Measurements from ENCODE around the gene OGT. TPM values are rescaled to one million over a fixed set of nuclear protein-coding genes. Genes with fewer than 3 reads are reported as not detected.
"Not testable (repeated sequence)": the region's sequence is repeated elsewhere in the genome, so short reads cannot be mapped to it uniquely, and the experiment has no call there.

The OGT gene
- polyA plus RNA-seq, 3 donors, result 185 to 346 (median 219) TPM

GRCh38 chrX:71532078-71532752 lies 689 bp upstream of the OGT start:
- no peak for DNase-seq (ENCODE audit: extremely low read depth in 1 of 11, low read depth in 9 of 11, low spot score in 4 of 11)

- no peak for DNase-seq (ENCODE audit: extremely low read depth in 1 of 11, low read depth in 9 of 11, low spot score in 4 of 11)
Observed at GRCh38 chrX:71533516-71533850, 579 bp downstream of the OGT start.

GRCh38 chrX:71533851-71534561 lies 1.1 kb downstream of the OGT start:
- peak in 2 of 11 donors; percentile 17 to 35 for DNase-seq (ENCODE audit: extremely low read depth in 1 of 11, low read depth in 9 of 11, low spot score in 4 of 11)

- no peak for DNase-seq (ENCODE audit: extremely low read depth in 1 of 11, low read depth in 9 of 11, low spot score in 4 of 11)
Observed at GRCh38 chrX:71534773-71535544, 2.1 kb downstream of the OGT start.

- no peak for DNase-seq (ENCODE audit: extremely low read depth in 1 of 11, low read depth in 9 of 11, low spot score in 4 of 11)
Observed at GRCh38 chrX:71536285-71536684, 3.4 kb downstream of the OGT start.

- DNase-seq (ENCODE audit: extremely low read depth in 1 of 11, low read depth in 9 of 11, low spot score in 4 of 11), result no peak
Observed at GRCh38 chrX:71537743-71538142, 4.8 kb downstream of the OGT start.

GRCh38 chrX:71540801-71541200 lies 7.9 kb downstream of the OGT start:
- no peak for DNase-seq (ENCODE audit: extremely low read depth in 1 of 11, low read depth in 9 of 11, low spot score in 4 of 11)

GRCh38 chrX:71541210-71542022 lies 8.5 kb downstream of the OGT start:
- DNase-seq (ENCODE audit: extremely low read depth in 1 of 11, low read depth in 9 of 11, low spot score in 4 of 11), result no peak

GRCh38 chrX:71542411-71542810 lies 9.5 kb downstream of the OGT start:
- no peak for DNase-seq (ENCODE audit: extremely low read depth in 1 of 11, low read depth in 9 of 11, low spot score in 4 of 11)

- no peak for DNase-seq (ENCODE audit: extremely low read depth in 1 of 11, low read depth in 9 of 11, low spot score in 4 of 11)
Observed at GRCh38 chrX:71542825-71543224, 9.9 kb downstream of the OGT start.

- no peak for DNase-seq (ENCODE audit: extremely low read depth in 1 of 11, low read depth in 9 of 11, low spot score in 4 of 11)
Observed at GRCh38 chrX:71543316-71543715, 10.4 kb downstream of the OGT start.

GRCh38 chrX:71545364-71545763 lies 12.5 kb downstream of the OGT start:
- no peak for DNase-seq (ENCODE audit: extremely low read depth in 1 of 11, low read depth in 9 of 11, low spot score in 4 of 11)

GRCh38 chrX:71546879-71547278 lies 14.0 kb downstream of the OGT start:
- DNase-seq (ENCODE audit: extremely low read depth in 1 of 11, low read depth in 9 of 11, low spot score in 4 of 11), result no peak

- no peak for DNase-seq (ENCODE audit: extremely low read depth in 1 of 11, low read depth in 9 of 11, low spot score in 4 of 11)
Observed at GRCh38 chrX:71547339-71547738, 14.4 kb downstream of the OGT start.

- DNase-seq (ENCODE audit: extremely low read depth in 1 of 11, low read depth in 9 of 11, low spot score in 4 of 11), result no peak
Observed at GRCh38 chrX:71549986-71550385, 17.1 kb downstream of the OGT start.

- DNase-seq (ENCODE audit: extremely low read depth in 1 of 11, low read depth in 9 of 11, low spot score in 4 of 11), result no peak
Observed at GRCh38 chrX:71550578-71550977, 17.7 kb downstream of the OGT start.

- peak in 1 of 11 donors; percentile 28 for DNase-seq (ENCODE audit: extremely low read depth in 1 of 11, low read depth in 9 of 11, low spot score in 4 of 11)
Observed at GRCh38 chrX:71556036-71556435, 23.1 kb downstream of the OGT start.

GRCh38 chrX:71558920-71559319 lies 26.0 kb downstream of the OGT start:
- DNase-seq (ENCODE audit: extremely low read depth in 1 of 11, low read depth in 9 of 11, low spot score in 4 of 11), result no peak

- not testable (repeated sequence) for DNase-seq (ENCODE audit: extremely low read depth in 1 of 11, low read depth in 9 of 11, low spot score in 4 of 11)
Observed at GRCh38 chrX:71559773-71560172, 26.9 kb downstream of the OGT start.

Measured in renal cortex interstitium (tissue), 11 donors.